Gastroesophageal sphincter (tissue), 3 donors: ENCODE data around the gene EFTUD2.

ENCODE experiments used
- EP300 ChIP-seq: sonication (generic); formaldehyde crosslinking; IDR thresholded peaks from one replicate; pipeline ENCODE4 v1.6.1; 2017; ENCODE audit warnings: antibody characterized with exemption, mild to moderate bottlenecking
- POLR2A ChIP-seq, 2 donors: fragments of 450-650 bp; IDR thresholded peaks; one replicate each; pipeline ENCODE4 v1.6.1; 2017; ENCODE audit warnings: antibody characterized with exemption in 2 of 2, mild to moderate bottlenecking in 2 of 2, moderate library complexity in 1 of 2
- POLR2AphosphoS5 ChIP-seq: sonication (generic); formaldehyde crosslinking; IDR thresholded peaks from one replicate; pipeline ENCODE4 v1.6.1; 2017; ENCODE audit warnings: antibody characterized with exemption
- TF ChIP-seq, protein P1 (sequence below), 4 experiments: fragments of 200-600 bp in 2 of 4; fragments of 450-650 bp in 2 of 4; sonication (generic) in 1 of 4; IDR thresholded peaks; one replicate each; pipeline ENCODE4 v1.5.1; 2017 to 2019; ENCODE audit warnings: antibody characterized with exemption in 4 of 4, mild to moderate bottlenecking in 2 of 4, moderate library complexity in 2 of 4

DNA sequence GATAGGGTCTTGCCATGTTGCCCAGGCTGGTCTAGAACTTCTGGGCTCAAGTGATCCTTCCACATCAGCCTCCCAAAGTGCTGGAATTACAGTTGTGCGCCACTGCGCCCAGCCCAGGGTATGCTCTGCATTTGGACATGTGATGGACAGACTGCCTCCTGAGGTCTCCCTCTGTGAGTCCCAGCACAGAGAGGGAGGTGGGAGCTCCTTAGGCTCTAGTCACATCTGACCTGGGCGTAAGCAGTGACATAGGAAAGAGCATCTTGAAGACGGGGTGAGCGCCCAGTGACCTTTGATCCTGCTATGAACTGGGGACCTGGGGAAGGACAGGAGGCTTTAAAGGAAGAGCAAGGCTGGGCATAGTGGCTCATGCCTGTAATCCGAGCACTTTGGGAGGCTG is 18.2 kb upstream of the EFTUD2 start:
- TF ChIP-seq, protein P1, sequence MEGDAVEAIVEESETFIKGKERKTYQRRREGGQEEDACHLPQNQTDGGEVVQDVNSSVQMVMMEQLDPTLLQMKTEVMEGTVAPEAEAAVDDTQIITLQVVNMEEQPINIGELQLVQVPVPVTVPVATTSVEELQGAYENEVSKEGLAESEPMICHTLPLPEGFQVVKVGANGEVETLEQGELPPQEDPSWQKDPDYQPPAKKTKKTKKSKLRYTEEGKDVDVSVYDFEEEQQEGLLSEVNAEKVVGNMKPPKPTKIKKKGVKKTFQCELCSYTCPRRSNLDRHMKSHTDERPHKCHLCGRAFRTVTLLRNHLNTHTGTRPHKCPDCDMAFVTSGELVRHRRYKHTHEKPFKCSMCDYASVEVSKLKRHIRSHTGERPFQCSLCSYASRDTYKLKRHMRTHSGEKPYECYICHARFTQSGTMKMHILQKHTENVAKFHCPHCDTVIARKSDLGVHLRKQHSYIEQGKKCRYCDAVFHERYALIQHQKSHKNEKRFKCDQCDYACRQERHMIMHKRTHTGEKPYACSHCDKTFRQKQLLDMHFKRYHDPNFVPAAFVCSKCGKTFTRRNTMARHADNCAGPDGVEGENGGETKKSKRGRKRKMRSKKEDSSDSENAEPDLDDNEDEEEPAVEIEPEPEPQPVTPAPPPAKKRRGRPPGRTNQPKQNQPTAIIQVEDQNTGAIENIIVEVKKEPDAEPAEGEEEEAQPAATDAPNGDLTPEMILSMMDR (IDR thresholded peaks at IDR 0.05), result no peak
- no peak for TF ChIP-seq POLR2A (IDR thresholded peaks at IDR 0.05)
- TF ChIP-seq EP300, result no peak
- TF ChIP-seq POLR2AphosphoS5, result no peak
